H54 (cell line): Measurements from ENCODE around the gene SORBS2.

ENCODE experiments used
- DNase-seq: peaks from one replicate; pipeline ENCODE4 v3.0.0; 2011; ENCODE audit warnings: low spot score, mixed read lengths; ENCODE audit not compliant: insufficient read length
- FAIRE-seq: peaks from 3 replicates; lab custom pipeline; 2011; peaks lifted over from hg19 to GRCh38; lab: Jason Lieb, UNC
- POLR2A ChIP-seq: IDR thresholded peaks from 2 replicates; pipeline ENCODE4 v1.6.1; 2011; ENCODE audit warnings: low read depth, mild to moderate bottlenecking, low read length

Gene SORBS2

DNA sequence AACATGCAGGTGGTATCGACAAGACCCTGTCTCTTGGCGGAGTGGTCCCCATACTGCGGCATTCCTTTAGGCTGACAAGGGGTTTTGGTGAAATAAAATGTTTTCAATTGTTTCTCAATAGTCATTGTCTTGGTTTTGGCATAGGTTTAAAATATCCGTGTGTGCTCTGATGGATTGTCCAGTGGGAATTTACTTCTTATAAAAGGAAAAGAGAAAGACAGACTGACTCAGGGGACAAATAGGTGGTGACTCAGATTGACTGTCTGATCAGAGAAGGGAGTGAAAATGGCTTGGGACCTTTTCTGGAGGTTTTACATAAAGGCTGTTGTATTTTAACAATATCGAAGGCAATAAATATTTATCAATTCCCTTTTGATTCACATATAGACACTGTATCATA, 129.8 kb downstream of the SORBS2 start:
- TF ChIP-seq POLR2A, result no peak
- DNase-seq (peak; percentile 19), FAIRE-seq (peak; percentile 57)

DNA sequence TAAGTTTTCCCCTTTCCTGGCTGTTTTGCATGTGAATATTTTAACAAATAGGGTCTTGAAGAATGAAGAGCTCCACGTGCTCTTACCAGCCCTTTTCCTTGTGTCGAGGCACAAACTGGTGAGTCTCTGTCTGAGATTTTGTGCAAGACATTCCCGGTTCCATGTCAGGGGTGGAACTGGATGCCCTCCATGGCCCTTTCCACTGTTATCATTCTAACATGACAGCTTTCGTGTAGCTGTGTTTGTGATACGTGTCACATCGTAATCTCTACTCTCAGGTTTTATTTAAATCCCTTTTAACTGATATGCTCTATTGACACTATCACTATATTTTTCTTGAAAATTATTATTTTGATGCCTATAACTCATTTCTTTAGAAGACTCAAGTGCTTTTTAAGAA, 130.4 kb downstream of the SORBS2 start:
- DNase-seq, result no peak
- no peak for FAIRE-seq
- TF ChIP-seq POLR2A, result no peak

DNA sequence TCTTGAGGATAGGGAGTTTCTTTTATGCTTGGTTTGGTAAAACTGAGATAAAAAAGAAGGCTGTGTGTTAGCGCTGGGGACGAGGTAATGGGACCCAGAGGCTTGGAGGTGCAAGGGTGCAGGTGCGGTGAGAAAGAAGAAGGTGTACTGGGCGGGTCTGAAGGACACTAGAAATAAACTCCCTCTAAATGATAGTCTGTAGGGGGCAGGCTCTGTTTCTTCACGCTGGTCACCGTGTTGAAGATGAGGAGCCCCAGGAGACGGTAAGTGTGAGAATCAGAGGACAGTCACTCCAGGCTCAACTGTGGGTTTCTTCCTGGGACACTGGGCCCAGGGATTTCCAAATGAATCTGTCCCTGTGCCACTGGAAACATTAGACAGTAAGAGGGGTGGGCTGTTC, 131.4 kb downstream of the SORBS2 start:
- DNase-seq (no peak), FAIRE-seq (no peak)
- no peak for TF ChIP-seq POLR2A

DNA sequence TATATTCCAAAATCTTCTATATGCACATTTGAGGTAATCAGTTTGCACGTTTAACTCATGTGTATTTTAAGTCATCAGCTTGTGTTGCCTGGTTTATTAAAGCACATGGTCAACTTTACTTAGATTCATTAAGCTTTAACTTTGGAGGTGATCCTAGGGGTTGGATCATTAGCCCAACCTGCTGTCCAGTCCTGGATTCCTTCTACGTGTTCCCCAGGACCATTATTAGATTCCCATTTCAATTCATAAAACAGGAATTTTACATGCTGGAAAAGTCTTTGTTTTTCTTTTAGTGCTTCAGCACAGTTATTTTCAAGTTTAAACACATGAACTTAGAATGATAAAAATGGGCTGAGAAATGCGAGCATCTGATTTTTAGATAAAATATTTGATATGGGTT, 132.5 kb downstream of the SORBS2 start:
- TF ChIP-seq POLR2A, result no peak
- DNase-seq (no peak), FAIRE-seq (no peak)

DNA sequence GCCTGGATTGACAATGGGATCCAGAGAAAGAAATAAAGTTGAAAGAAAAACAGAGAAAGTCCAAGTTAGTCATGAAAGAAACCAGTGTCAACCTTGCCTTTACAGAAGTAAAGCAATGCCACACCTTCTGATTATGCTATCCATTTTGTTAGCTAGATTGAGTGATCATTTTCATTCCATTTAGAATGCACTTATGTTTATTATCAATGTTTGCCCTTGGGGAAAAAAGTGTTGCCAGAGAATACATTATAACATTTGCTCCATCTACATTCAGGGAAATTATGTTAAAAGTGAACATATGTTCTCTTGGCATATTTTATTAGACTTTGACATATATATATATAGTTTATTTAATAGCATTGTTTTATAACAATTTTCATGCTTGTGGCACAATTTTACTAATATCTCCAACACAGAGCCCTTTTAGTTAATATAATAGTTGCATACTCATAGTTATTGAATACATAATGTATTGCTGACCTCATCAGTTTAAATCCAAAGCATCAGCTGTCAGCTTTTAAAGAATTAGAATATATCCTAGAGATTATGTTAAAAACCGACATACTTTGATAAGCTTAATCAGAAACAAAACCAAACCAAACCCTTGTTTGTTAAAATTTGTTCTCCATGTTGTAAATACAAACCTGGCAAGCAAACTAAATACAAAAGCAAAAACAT, 134.2 kb downstream of the SORBS2 start:
- TF ChIP-seq POLR2A, result no peak
- FAIRE-seq (no peak), DNase-seq (no peak)

DNA sequence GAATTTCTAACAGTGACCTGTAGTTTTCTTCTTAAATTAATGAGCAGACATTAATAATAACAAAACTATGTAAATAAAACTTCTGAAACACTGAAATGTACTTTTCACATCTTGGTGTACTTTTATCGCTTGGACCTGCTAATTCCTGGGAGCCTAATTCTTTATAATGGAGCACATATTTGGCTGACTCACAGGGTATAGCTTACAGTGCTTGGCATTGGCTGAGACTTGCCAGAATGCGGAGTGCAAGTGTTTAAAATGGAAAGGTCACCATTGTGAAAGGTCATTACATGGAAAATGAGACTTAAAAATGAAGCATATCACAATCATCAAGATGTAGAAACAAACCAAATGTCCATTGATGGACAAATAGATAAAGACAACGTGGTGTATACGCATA, 139.4 kb downstream of the SORBS2 start:
- DNase-seq (no peak), FAIRE-seq (no peak)
- TF ChIP-seq POLR2A, result no peak

DNA sequence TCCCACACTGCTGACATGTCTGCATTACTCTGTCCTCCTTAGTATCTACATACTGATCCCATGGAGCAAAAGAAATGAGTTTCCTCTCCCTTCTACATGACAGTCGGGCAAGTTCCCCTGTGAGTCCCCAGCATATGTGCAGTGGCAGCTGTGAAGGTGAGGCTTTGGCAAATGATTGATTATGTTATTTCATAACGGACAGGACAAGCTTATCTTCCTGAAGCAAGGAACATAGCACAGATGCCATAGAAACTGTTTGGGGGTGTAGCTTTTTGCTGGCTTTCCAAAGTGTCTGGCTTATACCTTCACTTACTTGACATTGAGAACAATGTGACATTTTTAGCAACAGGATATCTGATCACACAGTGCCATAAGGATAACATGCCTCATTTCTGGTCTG, 139.8 kb downstream of the SORBS2 start:
- no peak for DNase-seq
- no peak for TF ChIP-seq POLR2A
- no peak for FAIRE-seq

DNA sequence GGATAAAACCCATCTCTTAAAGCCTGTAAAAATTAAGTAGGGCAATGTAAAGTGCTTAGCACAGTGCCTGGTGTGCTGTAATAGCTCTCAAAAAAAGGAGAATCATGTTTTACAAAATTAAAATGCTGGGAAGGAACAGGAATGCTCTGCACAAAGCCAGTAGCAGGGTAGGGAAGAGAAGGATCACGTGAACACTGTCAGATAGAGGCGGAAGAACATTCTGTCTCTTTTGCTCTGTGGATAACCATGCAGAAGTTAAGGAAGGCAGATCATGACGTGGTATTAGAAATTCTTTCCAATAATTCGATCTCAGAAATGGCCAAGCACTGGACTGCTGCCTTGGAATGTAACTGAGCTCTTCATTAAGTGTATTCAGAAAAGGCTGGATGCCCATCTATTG, 140.5 kb downstream of the SORBS2 start:
- no peak for FAIRE-seq
- DNase-seq, result no peak
- no peak for TF ChIP-seq POLR2A

DNA sequence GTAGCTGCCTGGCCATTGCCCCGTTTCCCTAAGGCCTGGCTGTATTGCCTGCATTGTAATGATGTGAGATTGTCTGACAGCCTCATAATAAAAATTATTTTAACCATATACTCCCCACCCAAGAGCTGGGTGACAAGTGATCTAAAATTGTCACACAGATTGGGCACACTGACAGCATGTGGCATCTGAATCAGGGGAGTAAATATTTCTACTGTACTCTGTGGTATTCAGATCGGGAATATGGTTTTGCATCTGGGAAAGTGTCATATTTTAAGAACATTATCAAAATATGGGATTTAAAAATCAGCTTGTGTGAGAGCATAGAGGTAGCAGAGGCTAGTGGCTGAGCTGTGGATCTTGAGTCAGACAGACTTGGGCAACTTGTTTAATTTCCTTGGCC, 140.9 kb downstream of the SORBS2 start:
- DNase-seq (no peak), FAIRE-seq (no peak)
- no peak for TF ChIP-seq POLR2A

DNA sequence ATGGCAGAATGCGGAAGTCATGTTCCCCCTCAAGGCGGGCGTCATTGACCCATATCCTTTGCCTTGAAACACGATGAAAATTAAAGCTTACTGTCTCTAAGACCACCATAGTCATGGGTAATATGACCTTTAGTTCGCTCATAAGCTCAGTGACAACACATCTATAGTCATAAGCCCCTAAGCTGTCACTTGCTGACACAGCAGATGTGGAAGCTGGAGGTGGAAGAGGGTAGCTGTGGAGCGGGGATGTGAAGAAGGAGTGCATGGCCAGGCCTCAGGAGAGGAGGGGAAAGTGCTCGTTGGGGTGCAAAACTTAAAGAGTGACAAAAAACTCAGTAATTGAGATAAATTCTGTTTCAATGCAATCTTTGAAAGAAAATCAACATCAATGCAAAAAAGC, 142.7 kb downstream of the SORBS2 start:
- DNase-seq (no peak), FAIRE-seq (no peak)
- TF ChIP-seq POLR2A, result no peak

DNA sequence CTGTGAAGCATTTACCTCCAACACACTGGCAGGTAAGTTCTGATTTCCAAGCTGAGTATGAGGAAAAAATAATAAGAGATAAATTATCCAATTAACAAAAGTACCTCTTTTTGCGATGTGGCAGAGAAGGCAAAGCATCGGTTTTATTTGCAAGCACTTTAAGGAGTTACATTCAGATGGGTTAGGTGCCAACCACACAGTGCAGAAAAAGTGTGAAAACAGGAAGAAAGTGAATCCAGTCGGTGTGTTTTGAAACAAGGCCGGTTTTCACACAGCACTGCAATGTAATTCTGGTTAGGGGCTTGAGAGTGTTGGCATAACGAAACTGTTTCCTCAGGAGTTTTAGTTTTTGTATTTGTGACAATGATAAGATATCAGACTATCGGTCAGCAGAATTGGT, 145.8 kb downstream of the SORBS2 start:
- no peak for TF ChIP-seq POLR2A
- FAIRE-seq (no peak), DNase-seq (no peak)

DNA sequence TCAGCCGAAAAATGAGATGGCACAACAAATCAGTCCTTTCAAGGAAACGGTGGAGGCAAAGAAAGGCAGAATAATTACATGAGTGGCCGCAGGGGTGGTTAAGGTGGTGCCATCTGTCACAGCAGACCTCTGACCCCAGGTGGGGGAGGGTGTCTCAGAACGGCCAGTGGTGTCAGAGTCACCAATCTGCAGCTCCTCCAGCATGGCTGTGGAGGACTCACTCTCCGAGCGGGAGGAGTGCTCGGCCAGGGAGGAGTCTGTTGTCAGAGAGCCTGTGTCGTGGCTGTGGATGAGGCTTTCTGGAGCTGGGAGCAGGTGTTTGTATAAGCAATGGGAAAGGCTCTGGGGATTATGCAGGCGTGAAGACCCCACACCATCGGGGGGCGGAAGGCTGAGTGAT, 146.3 kb downstream of the SORBS2 start:
- FAIRE-seq (no peak), DNase-seq (no peak)
- TF ChIP-seq POLR2A, result no peak

DNA sequence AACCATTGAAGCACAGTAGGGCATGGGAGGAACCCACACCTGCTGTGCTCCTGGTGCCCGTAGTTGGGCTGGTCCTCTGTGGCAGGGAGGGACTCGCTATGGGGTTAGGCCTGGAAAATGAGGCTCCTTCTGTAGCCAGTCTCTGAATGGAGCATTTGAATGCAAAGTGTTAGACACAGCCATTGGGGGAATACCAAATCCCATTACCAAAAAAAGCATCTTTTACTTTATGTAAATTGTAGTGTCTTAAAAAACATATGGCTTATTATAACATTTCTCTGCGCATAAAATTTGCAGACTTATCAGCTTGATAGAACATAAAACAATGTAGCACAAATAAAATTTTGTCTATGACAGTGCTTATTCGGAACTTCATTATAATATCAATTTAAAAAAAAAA, 147.5 kb downstream of the SORBS2 start:
- DNase-seq (no peak), FAIRE-seq (no peak)
- TF ChIP-seq POLR2A, result no peak

DNA sequence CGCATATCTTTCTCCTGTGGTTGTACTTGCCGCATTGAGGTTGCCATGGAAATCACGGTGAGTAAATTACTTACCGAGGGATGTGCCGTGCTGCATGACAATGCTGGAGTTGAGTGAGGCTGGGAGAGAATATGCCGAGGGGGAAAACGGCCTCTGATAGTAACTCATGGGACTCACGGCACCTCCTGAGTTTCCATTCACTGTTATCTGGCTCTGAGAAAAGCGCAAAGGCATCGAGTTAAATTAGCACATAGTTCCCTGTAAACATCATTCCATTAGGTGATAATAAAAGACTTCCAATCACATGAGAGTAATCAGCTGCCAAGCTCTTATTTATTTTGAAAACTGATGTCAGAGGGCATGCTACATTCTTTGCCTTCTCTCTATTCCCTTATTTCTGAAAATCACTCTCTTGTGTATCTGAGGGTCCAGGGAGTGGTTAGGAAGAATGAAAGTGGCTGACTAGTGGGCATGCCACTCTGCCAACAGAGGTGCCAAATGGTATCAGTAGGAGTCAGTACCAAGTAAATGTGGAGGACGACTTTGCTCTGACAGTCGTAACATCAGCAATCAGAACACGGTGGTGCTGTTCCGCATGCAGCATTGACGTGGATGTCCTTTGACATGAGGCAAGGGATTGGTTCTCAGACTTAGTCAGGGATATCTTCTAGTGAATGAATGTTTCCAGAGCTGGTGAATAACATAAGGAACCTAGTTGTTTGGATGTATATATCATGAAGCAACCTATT, 149.8 kb downstream of the SORBS2 start:
- DNase-seq (no peak), FAIRE-seq (no peak)
- no peak for TF ChIP-seq POLR2A

DNA sequence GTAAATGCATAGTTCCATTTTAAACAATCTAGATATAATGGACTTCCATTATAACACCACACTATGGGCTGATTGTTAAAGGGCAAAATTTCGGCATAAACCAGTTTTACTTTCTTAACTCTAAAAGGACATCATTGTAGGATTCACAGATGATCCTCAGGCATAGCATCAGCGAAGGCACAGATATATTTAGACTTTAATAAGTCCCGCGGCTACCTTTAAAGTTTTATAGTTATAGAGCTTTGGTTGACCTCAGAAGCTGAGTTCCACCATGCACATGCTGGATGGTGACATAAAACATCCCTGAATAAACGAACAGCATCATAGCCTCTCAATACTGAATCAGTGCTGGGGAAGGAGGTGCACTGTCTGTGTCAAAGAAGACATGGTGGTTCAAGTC, 151.7 kb downstream of the SORBS2 start:
- no peak for TF ChIP-seq POLR2A
- DNase-seq (no peak), FAIRE-seq (no peak)
